IMR-90 (cell line): ENCODE measurements around the gene PTGDS. TPM values are rescaled to one million over a fixed set of nuclear protein-coding genes. Genes with fewer than 3 reads are reported as not detected.

Experiments
- ATAC-seq: fragments of 200-7000 bp; cut with Tn5 transposase; 2 replicates; pipeline ENCODE4 v1.9.1; 2020; ENCODE audit warnings: low read depth, mild to moderate bottlenecking, moderate library complexity
- BruUV-seq: library from RNA; stranded (reverse); fragments of 400-500 nt; replicated peaks from 2 replicates; lab custom pipeline; 2021; lab: Mats Ljungman, UMichigan
- CTCF ChIA-PET: fragments of 300-600 bp; formaldehyde crosslinking; extraction: SDS; loops from one replicate; lab custom pipeline; 2021; ENCODE audit warnings: antibody characterized with exemption; lab: Yijun Ruan, JAX
- POLR2A ChIA-PET: fragments of 300-600 bp; sonication (Branson Sonifier 250); formaldehyde crosslinking; loops from one replicate; lab custom pipeline; 2022; ENCODE audit warnings: antibody characterized with exemption; ENCODE audit not compliant: unreplicated experiment; lab: Charles Lee
- DNase-seq: peaks from one replicate; pipeline ENCODE4 v3.0.0; 2013
- H2AFZ ChIP-seq: replicated peaks from 2 replicates; pipeline ENCODE3; 2013; ENCODE audit warnings: low read length, mild to moderate bottlenecking; ENCODE audit not compliant: poor library complexity
- H2AK5ac ChIP-seq: 2 replicates; pipeline ENCODE4 v1.6.1; 2013; ENCODE audit warnings: low read depth, low read length, inconsistent platforms
- H2AK9ac ChIP-seq: replicated peaks from 2 replicates; pipeline ENCODE3; 2013; ENCODE audit warnings: mild to moderate bottlenecking, low read depth, low read length, moderate library complexity; ENCODE audit not compliant: poor library complexity
- H2BK120ac ChIP-seq: 2 replicates; pipeline ENCODE4 v1.6.1; 2013; ENCODE audit warnings: low read depth, low read length, inconsistent platforms
- H2BK15ac ChIP-seq: 3 replicates; pipeline ENCODE4 v1.6.1; 2013; ENCODE audit warnings: low read depth, low read length, inconsistent platforms
- H2BK20ac ChIP-seq: 2 replicates; pipeline ENCODE4 v1.6.1; 2013; ENCODE audit warnings: low read depth, mild to moderate bottlenecking, inconsistent platforms, low read length, moderate library complexity
- H2BK5ac ChIP-seq: 2 replicates; pipeline ENCODE4 v1.6.1; 2013; ENCODE audit warnings: mild to moderate bottlenecking, low read depth, low read length, inconsistent platforms; ENCODE audit not compliant: poor library complexity, severe bottlenecking
- H3K14ac ChIP-seq: replicated peaks from 2 replicates; pipeline ENCODE4 v1.6.1; 2013; ENCODE audit warnings: low read depth, low read length, inconsistent platforms
- H3K18ac ChIP-seq: 2 replicates; pipeline ENCODE4 v1.6.1; 2013; ENCODE audit warnings: low read depth, low read length, control low read depth
- H3K23ac ChIP-seq: 2 replicates; pipeline ENCODE4 v1.6.1; 2013; ENCODE audit warnings: low read depth, low read length, inconsistent platforms
- H3K27ac ChIP-seq: 2 replicates; pipeline ENCODE4 v1.5.1; 2013; ENCODE audit warnings: mild to moderate bottlenecking, control low read depth, low read length; ENCODE audit not compliant: insufficient read depth
- H3K27me3 ChIP-seq: 2 replicates; pipeline ENCODE4 v1.6.1; 2013; ENCODE audit warnings: low read length; ENCODE audit not compliant: control insufficient read depth, insufficient read depth
- H3K36me3 ChIP-seq: 2 replicates; pipeline ENCODE4 v1.6.1; 2013; ENCODE audit warnings: low read length, mixed read lengths; ENCODE audit not compliant: control insufficient read depth, insufficient read depth
- H3K4ac ChIP-seq: 2 replicates; pipeline ENCODE4 v1.6.1; 2013; ENCODE audit warnings: low read depth, low read length, inconsistent platforms
- H3K4me1 ChIP-seq: 2 replicates; pipeline ENCODE4 v1.6.1; 2013; ENCODE audit warnings: low read length, mixed read lengths; ENCODE audit not compliant: control insufficient read depth, insufficient read depth
- H3K4me2 ChIP-seq: 2 replicates; pipeline ENCODE4 v1.6.1; 2013; ENCODE audit warnings: low read depth, mild to moderate bottlenecking, control low read depth, low read length, moderate library complexity
- H3K4me3 ChIP-seq: 2 replicates; pipeline ENCODE4 v1.5.1; 2013; ENCODE audit warnings: low read depth, mild to moderate bottlenecking, control low read depth, low read length, moderate library complexity; ENCODE audit not compliant: insufficient read depth
- H3K56ac ChIP-seq: 2 replicates; pipeline ENCODE4 v1.6.1; 2013; ENCODE audit warnings: low read length, inconsistent platforms; ENCODE audit not compliant: insufficient read depth; ENCODE audit errors: extremely low read depth
- H3K79me1 ChIP-seq, 2 experiments: 2 replicates each; pipeline ENCODE4 v1.6.1; 2013; ENCODE audit warnings: low read length in 2 of 2, inconsistent platforms in 1 of 2, low read depth in 1 of 2
- H3K9ac ChIP-seq: 2 replicates; pipeline ENCODE4 v1.6.1; 2013; ENCODE audit warnings: low read depth, low read length, control low read depth
- H3K9me1 ChIP-seq: 2 replicates; pipeline ENCODE4 v1.6.1; 2013; ENCODE audit warnings: low read length, inconsistent platforms; ENCODE audit not compliant: insufficient read depth
- H3K9me3 ChIP-seq: 2 replicates; pipeline ENCODE4 v1.6.1; 2013; ENCODE audit warnings: low read length; ENCODE audit not compliant: control insufficient read depth, insufficient read depth
- H4K20me1 ChIP-seq: 2 replicates; pipeline ENCODE4 v1.6.1; 2013; ENCODE audit warnings: low read length, inconsistent platforms; ENCODE audit not compliant: insufficient read depth
- H4K5ac ChIP-seq: 2 replicates; pipeline ENCODE4 v1.6.1; 2013; ENCODE audit warnings: mild to moderate bottlenecking, low read depth, low read length, control low read depth
- H4K8ac ChIP-seq, 2 experiments: 2 replicates each; pipeline ENCODE4 v1.6.1; 2013; ENCODE audit warnings: low read depth in 2 of 2, low read length in 2 of 2, control low read depth in 1 of 2, inconsistent platforms in 1 of 2
- H4K91ac ChIP-seq: 2 replicates; pipeline ENCODE4 v1.6.1; 2013; ENCODE audit warnings: low read depth, low read length, inconsistent platforms; ENCODE audit not compliant: insufficient read depth
- NFE2L2 ChIP-seq: fragments of 150-350 bp; IDR thresholded peaks from 2 replicates; pipeline ENCODE4 v1.6.1; 2016; ENCODE audit warnings: low read depth, mild to moderate bottlenecking, low read length
- USF2 ChIP-seq: fragments of 150-350 bp; IDR thresholded peaks from 2 replicates; pipeline ENCODE4 v1.6.1; 2017; ENCODE audit warnings: mild to moderate bottlenecking, antibody characterized with exemption, low read length, low read depth
- WGBS, 2 experiments: methylation state at CpG; one replicate each; pipeline versions ENCODE4 v1.1.5 to v1.1.7; 2013; ENCODE audit warnings: missing lambda C conversion rate in 2 of 2; ENCODE audit not compliant: insufficient read length in 1 of 2; ENCODE audit errors: extremely low coverage in 2 of 2; 5-methylcytosine and 5-hydroxymethylcytosine counted together
- dilution Hi-C: fragments of 300-500 bp; cut with HindIII; formaldehyde crosslinking; loops from one replicate; pipeline ENCODE4 v1.14.3; 2018; ENCODE audit warnings: low sequenced_read_pairs; ENCODE audit not compliant: unreplicated experiment
- in situ Hi-C: fragments of 300-500 bp; cut with MboI; formaldehyde crosslinking; loops from 3 replicates; pipeline ENCODE4 v1.14.3; 2019; ENCODE audit warnings: low sequenced_read_pairs, inconsistent platforms, mixed read lengths
- intact Hi-C: fragments of 100-400 bp; cut with micrococcal nuclease; formaldehyde crosslinking; loops from 2 replicates; pipeline ENCODE4 v1.10.0; 2022
- polyA plus RNA-seq, 3 experiments: library from polyadenylated mRNA; depleted of rRNA; stranded (reverse); fragments of >200 nt; gene quantifications; 2 replicates each; pipeline ENCODE4 v1.2.3, GENCODE V29; 2012; ENCODE audit warnings: low replicate concordance in 1 of 3
- total RNA-seq: library from RNA; depleted of rRNA; stranded (reverse); fragments of >200 nt; gene quantifications from 2 replicates; pipeline ENCODE4 v1.2.3, GENCODE V29; 2012

The PTGDS gene
- total and polyA plus RNA-seq, 2 of the 4 experiments (the other 2 are of a cell fraction), result 1.2 TPM; not detected in 1

GRCh38 chr9:136943291-136944211 lies 33.8 kb upstream of the PTGDS start:
- Histone ChIP-seq H3K9ac (peak overlapping the region; percentile 96), H4K20me1 (peaks cover 22% of the 10 kb centered on the region), H3K27ac (peak overlapping the region; percentile 97), H3K4me1 (peaks cover 4% of the 10 kb centered on the region), H3K79me1 (peaks cover 5 to 35% of the 10 kb centered on the region in 2 experiments), H3K9me3 (no peaks in the 10 kb centered on the region), H3K4me2 (peak overlapping the region; percentile 86), H2AK9ac (peak overlapping the region; percentile 100), H2BK20ac (no peak overlapping the region), H4K5ac (peak overlapping the region; percentile 73), H3K18ac (peak overlapping the region; percentile 25; the same call in 1 of the 2 replicates), H3K4me3 (peak overlapping the region; percentile 79), H2AFZ (peak overlapping the region; percentile 91), H2AK5ac (peak overlapping the region; percentile 85), H3K9me1 (peaks cover 8% of the 10 kb centered on the region), H3K23ac (peak overlapping the region; percentile 42), H3K14ac (peak overlapping the region; percentile 81), H4K91ac (peak overlapping the region; percentile 47), H4K8ac (peak overlapping the region in 1 of 2 experiments; percentile 67; a peak in 1 of 4 replicates), H3K4ac (peak overlapping the region; percentile 75), H2BK120ac (peak overlapping the region; percentile 23; the same call in 1 of the 2 replicates), H3K36me3 (peaks cover 41% of the 10 kb centered on the region), H2BK5ac (peak overlapping the region; percentile 88), H3K56ac (no peak overlapping the region), H2BK15ac (no peak overlapping the region), H3K27me3 (no peaks in the 10 kb centered on the region)
- DNase-seq (no peak), ATAC-seq (peak; percentile 19)
- 25% methylated on average over 40 of the region's 61 CpGs; no CpG with 5 or more reads in 1 of the 2 experiments for WGBS, 2 experiments
- BruUV-seq, result no TSS peak
- no peak for TF ChIP-seq NFE2L2
- no peak for TF ChIP-seq USF2
- intact Hi-C loops (loop anchor here (2.0 kb wide), 1 partner anchor 95 kb away; the partner anchor contains the start of gene PHPT1), dilution Hi-C loops (no loop called here), in situ Hi-C loops (no loop called here)
- POLR2A ChIA-PET, result no interaction called here
- CTCF ChIA-PET, result interaction anchor here (0.6 to 1.0 kb wide), 2 partner anchors 12 to 41 kb away, joined by 3 read pairs; no protein-coding TSS in a partner anchor
